Limb (tissue), 2 donors: ENCODE data around the gene FOXK1.
A peak's percentile ranks its signal among the peaks of the same experiment; 100 is the strongest.

ENCODE experiments used
- DNase-seq, 2 donors: peaks; one replicate each; pipeline ENCODE4 v3.0.0-alpha.2; 2016; ENCODE audit errors: extremely low spot score in 2 of 2

The FOXK1 gene

GRCh38 chr7:4817178-4817901 is 135.2 kb downstream of the FOXK1 start:
- DNase-seq = no peak

GRCh38 chr7:4818000-4818794 is 136.1 kb downstream of the FOXK1 start:
- peak; percentile 18 to 55 for DNase-seq

GRCh38 chr7:4819560-4820404 is 137.7 kb downstream of the FOXK1 start:
- peak; percentile 8 to 34 for DNase-seq

- no peak for DNase-seq
Observed at GRCh38 chr7:4820405-4820966, 138.4 kb downstream of the FOXK1 start.
